Measurements from ENCODE around the gene TNFRSF19.
"Not testable (repeated sequence)": the region's sequence is repeated elsewhere in the genome, so short reads cannot be mapped to it uniquely, and the experiment has no call there.

Gene TNFRSF19

GRCh38 chr13:23571431-23571830 lies 1.2 kb downstream of the TNFRSF19 start:
- DNase-seq, result no peak

DNA sequence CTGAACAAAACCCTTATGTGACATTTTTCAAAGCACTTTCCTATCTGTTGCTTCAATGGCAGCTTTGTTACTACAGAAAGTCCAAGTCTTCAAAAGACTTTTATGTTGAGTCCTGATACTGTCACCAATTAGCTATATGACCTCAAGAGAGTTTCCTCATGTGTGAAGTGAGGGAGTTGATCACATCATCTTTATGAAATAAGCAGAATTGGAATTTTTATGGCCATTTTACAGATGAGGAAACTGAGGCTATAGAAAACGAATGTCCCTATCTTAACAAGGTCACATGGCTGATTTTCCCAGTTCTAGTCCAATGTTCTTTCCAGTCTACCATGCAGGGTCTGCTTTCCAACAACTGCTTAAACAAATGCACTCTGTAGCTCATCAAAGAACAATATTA lies 2.6 kb downstream of the TNFRSF19 start:
- DNase-seq, result no peak

DNA sequence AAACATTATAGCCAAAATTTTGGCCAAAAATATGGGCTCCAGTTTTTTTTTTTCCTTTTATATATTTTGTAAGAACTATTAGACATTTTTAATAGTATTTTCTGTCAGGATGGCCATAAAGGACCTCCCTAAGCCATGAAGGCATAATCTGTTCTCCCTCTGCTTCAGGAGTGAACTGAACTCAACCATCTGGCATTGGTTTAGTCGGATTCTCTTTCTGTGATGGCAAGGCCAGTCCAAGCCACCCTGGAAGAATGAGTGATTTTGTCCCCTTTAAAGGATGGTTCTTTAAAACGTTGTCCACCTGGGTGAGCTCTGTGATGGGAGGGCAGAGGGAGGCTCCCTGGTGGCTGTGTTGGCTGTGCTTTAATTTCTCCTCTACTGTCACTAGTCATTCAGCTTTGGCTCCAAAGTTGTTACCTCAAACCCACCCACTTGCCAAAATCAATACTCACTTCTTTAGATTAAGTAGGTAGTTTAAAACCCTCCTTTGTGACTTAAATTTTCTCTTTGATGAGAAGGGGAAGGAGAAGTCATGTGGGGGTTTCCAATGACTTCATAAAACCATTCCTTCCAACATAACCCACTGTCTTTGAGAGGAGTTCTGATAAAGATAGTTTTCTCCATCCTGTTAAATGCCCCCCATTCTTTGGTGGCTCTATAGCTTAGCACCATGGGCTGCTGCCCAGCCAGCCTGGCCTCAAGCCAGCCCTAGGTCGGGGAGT lies 4.4 kb downstream of the TNFRSF19 start:
- no peak for DNase-seq

DNA sequence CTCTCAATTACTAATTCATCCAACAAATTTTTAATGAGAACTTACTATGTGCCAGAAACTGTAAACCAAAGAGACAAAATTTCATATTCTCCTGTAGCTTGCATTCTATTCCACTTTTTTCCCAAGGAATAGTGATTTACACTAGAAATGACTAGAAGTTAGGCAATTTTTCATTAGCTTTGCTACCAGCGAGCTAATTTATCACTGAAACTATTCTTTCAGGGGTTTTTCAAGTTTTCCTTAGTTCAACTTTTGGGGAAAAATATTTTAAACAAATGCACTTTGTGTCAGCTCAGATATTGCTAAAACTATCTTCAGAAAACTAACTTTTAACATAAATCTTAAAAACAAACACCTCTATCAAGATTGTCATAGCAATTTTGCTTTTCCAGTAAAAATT lies 5.4 kb downstream of the TNFRSF19 start:
- DNase-seq, result no peak

GRCh38 chr13:23578411-23579071 lies 8.3 kb downstream of the TNFRSF19 start:
- DNase-seq, result peak; percentile 70

DNA sequence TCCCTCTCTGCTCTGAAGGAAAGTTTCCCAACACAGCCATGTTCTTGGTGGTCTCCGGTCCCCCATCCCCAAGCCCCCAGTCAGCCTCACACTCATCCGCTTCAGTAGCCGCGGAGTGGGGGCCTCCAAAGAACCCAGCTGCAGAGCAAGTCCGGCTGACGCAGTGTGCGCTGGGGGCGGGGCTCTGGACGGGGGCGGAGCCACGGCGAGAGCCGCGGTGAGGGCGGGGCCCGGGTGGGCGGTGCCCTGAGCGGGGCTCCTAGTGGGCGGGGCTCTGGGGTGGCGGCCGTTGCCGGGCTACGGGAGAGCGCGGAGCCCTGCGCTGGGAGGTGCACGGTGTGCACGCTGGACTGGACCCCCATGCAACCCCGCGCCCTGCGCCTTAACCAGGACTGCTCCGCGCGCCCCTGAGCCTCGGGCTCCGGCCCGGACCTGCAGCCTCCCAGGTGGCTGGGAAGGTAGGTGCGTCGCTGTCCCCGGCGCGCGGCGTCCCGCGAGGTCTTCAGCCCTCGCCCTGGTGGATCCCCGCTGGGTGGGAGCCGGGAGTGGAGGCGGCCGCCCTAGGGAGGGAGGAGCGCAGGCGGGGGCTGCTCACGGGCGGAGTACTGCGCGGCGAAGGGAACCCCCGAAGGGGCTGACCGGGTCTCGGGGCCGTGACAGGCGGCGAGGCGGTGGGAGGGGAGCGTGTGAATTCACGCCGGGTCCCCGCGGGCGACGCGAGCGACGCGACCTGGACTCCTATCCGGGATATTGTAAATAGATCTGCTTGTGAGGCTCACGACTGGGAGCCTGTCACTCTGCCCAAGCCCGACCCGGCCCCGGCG lies 9.1 kb downstream of the TNFRSF19 start:
- DNase-seq, result peak; percentile 89

GRCh38 chr13:23579896-23580683 lies 9.9 kb downstream of the TNFRSF19 start:
- DNase-seq, result no peak

DNA sequence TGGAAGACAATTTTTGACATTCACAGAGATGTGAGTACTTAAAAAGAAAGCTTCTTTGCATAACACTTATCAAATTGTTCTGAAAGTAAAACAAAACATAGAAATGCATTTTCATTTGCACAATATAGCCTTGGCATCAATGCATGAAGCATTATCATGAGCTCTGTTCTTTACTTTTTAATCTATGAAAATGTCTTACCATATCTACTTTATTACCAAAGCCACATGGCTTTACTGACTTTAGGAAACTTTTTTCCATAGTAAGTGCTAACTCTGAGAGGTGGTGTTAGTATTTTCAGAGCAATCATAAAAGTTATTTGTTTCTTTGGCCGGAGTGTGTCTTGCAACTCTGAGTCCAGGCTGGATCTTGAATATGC lies 10.5 kb downstream of the TNFRSF19 start:
- no peak for DNase-seq

- DNase-seq, result no peak
Observed at GRCh38 chr13:23583491-23583890, 13.3 kb downstream of the TNFRSF19 start.

DNA sequence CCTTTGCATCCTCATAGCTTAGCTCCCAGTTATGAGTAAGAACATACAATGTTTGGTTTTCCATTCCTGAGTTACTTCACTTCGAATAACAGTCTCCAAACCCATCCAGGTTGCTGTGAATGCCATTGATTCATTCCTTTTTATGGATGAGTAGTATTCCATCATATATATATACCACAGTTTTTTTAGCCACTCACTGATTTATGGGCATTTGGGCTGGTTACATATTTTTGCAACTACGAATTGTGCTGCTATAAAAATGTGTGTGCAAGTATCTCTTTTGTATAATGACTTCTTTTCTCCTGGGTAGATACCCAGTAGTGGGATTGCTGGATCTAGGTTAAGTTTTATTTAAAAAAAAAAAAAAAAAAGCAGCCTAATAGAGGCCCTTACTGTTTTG lies 14.1 kb downstream of the TNFRSF19 start:
- DNase-seq, result no peak

GRCh38 chr13:23586336-23586735 lies 16.1 kb downstream of the TNFRSF19 start:
- DNase-seq, result no peak

GRCh38 chr13:23588666-23589065 lies 18.5 kb downstream of the TNFRSF19 start:
- no peak for DNase-seq

- no peak for DNase-seq
Observed at GRCh38 chr13:23592596-23592995, 22.4 kb downstream of the TNFRSF19 start.

- no peak for DNase-seq
Observed at GRCh38 chr13:23593148-23593547, 22.9 kb downstream of the TNFRSF19 start.

DNA sequence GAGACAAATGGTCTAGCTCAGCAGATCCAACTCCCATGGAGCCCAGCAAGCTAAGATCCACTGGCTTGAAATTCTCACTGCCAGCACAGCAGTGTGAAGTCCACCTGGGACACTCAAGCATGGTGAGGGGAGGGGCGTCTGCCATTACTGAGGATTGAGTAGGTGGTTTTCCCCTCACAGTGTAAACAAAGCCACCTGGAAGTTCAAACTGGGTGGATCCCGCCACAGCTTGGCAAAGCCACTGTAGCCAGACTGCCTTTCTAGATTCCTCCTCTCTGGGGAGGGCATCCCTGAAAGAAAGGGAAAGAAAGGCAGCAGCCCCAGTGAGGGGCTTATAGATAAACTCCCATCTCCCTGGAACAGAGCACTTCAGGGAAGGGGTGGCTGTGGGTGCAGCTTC lies 24.1 kb downstream of the TNFRSF19 start:
- not testable (repeated sequence) for DNase-seq

DNA sequence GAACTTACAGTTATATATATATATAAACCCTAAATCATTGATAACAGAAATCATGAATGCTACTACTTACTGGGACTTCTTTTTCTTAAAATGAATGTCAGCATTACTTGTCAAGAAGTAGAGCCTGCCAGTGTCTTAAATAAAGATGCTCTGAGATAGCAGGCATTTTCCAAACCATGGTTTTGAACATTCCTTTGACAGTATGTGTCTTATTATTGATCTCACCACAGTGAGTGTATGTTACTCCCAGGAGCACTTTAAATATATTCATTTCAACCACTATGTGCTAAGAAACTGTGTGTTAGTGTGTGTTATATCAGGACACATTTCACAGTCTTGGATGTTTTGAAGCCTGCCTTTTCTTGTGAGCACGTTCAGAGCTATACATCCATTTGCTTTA lies 28.2 kb downstream of the TNFRSF19 start:
- no peak for DNase-seq

- no peak for DNase-seq
Observed at GRCh38 chr13:23599083-23599925, 29.1 kb downstream of the TNFRSF19 start.

DNA sequence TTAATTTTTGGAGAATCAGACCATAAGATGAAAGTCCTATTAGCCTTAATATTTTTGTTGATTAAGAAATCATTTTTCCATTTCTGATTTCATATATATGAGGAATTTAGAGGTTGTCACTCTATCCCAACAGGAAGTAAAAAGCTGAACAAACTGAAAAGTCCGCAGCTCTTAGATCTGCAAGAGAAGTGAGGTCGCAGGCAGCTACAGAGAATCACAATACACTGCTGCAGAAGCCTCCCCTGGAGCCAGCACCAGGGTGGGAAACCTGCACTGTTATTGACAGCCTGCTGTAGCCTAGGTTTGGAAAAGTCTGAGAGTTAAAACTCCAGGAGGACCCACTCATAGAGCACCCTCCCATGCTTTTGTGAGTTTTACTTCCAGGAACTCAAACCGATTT lies 29.9 kb downstream of the TNFRSF19 start:
- no peak for DNase-seq

DNA sequence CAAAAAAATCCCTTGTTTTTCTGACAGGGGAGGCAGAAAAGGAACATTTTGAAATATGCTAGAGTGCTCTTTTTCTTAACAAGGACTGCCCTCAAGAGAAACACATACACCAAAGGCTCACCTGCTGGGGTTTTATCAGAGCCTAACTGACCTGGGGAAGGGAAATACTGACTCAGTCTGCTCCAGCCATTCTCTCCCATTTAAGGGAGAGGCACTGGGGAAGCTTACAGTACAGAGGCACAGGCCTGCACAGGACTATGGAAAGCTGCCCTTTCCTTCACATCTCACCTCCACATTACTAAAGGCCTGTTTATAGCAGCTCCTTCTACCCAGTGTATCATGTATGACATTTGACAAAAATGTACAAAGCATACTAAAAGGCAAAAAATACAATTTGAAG lies 30.3 kb downstream of the TNFRSF19 start:
- no peak for DNase-seq

DNA sequence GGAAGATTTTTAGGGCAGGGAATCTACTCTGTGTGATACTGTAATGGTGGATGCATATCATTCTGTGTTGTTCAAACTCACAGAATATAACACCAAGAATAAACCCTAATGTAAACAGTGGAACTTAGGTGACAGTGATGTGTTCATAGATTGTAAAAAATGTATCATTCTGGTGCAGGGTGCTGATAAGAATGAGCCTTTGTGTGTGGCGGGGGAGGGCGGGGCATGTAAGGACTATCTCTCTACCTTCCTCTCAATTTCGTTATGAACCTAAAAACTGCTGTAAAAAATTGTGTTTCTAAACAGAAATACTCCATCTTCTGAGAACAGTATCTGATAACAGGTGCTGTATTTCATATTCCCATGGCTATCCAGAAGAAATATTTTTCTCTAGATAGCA lies 35.6 kb downstream of the TNFRSF19 start:
- DNase-seq, result no peak

DNA sequence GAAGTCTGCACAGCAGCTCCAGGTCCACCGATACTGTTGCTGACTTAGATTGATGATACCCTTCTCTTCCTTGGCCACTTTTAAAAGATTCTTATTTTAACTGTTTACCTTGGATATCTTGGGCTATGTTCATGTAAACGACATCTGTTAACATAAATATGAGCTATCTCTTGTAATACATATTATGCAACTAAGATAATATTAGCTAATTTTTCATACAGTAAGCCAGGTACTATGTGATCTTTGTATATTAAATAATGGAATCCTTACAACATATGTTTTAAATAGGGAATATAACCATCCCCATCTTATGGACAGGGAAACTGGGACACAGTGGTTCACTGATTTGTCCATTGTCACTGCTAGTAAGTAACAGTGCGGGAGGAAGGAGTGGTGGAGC lies 37.9 kb downstream of the TNFRSF19 start:
- no peak for DNase-seq

Measured in CD4-positive, alpha-beta T cell treated with Interferon gamma for 1 hour (primary cell).